HTR-8/SVneo (cell line): ENCODE results near the gene S100A16.
A peak's percentile ranks its signal among the peaks of the same experiment; 100 is the strongest.
"Not testable (repeated sequence)": the region's sequence is repeated elsewhere in the genome, so short reads cannot be mapped to it uniquely, and the experiment has no call there.

Experiments
- DNase-seq: peaks from one replicate; pipeline ENCODE4 v3.0.0; 2011; ENCODE audit warnings: low spot score, mixed read lengths; ENCODE audit not compliant: insufficient read length
- FAIRE-seq: peaks from 2 replicates; lab custom pipeline; 2011; peaks lifted over from hg19 to GRCh38; lab: Jason Lieb, UNC

S100A16 gene

GRCh38 chr1:153597206-153597605 lies 15.7 kb downstream of the S100A16 start:
- DNase-seq (no peak), FAIRE-seq (no peak)

DNA sequence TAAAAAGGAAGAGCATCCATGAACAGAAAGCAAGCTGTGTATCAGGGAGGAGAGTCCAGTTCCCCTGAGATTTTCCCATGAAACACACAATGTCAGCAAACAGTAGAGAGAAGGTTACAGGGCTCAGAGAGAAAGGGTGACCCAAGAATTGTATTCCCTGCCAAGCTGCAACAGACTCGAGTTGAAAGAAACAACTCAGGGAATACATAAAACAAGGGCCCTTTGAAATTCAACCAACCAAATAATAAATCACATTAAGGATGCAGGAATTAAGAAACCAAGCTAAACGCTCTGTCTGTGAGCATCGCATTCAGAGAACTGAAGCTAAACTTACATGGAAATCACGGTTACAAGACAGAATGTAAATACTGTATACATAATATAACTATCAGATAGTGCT lies 20.2 kb downstream of the S100A16 start:
- DNase-seq (no peak), FAIRE-seq (no peak)

- no peak for DNase-seq
- FAIRE-seq = no peak
Measured at GRCh38 chr1:153588482-153588881, 24.5 kb downstream of the S100A16 start.

GRCh38 chr1:153588033-153588432 lies 24.9 kb downstream of the S100A16 start:
- FAIRE-seq, DNase-seq: not testable (repeated sequence)

DNA sequence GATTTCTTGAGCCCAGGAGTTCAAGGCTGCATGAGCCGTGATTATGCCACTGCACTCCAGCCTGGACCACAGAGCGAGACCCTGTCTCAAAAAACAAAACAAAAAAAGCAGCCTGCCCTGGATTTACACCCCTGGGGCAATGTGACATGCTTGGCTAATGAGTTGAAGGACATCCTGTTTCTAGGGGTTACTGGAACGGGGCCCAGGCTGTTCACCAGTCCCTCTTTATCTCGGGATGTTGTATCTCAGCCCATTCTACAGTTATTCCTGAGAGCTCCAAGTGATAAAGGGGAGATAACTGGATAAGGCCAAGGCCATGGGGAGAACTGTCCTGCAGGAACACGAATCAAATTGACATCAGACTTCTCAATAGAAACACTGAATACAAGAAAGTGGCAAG lies 25.6 kb downstream of the S100A16 start:
- no peak for FAIRE-seq
- DNase-seq = no peak

DNA sequence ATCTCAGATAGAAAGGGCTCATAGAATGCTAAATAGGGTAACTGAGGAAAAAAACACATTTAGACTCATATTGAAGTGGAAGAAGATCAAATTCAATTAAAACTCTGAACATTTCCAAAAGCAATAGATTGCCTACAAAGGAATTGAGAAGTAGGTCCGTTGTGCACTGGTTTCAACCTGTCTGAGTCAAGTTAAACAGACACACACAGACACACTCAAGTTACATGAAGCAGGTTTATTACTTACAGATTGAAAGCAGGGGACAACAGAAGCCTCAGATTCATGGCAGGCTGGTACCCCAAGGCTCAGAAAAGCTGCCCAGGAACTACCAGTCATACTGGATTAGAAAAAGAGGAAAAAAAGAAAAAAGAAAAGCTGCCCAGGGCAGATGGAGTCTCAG lies 26.6 kb downstream of the S100A16 start:
- DNase-seq = no peak
- no peak for FAIRE-seq

DNA sequence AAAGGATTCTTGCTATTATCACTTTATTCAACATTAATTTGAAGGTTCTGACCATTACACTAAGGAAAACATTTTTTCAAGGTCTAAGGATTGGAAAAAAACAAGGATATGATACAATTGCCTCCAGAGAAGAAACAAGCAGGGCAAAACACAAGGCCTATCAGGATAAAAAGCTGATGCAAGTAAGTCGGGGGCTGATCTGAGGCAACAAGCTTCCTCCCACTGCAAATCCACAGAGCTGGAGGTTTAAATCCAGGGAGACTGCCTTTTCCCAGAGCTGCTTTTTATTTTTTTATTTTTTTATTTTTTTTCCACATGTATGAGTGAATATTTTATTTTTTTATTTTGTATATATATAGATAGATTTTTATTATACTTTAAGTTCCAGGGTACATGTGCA lies 27.9 kb downstream of the S100A16 start:
- FAIRE-seq (no peak), DNase-seq (no peak)

- no peak for DNase-seq
- FAIRE-seq = no peak
Measured at GRCh38 chr1:153583976-153584375, 29.0 kb downstream of the S100A16 start.

- not testable (repeated sequence) for FAIRE-seq, DNase-seq
Measured at GRCh38 chr1:153583514-153583913, 29.4 kb downstream of the S100A16 start.

- not testable (repeated sequence) for FAIRE-seq, DNase-seq
Measured at GRCh38 chr1:153582836-153583235, 30.1 kb downstream of the S100A16 start.

DNA sequence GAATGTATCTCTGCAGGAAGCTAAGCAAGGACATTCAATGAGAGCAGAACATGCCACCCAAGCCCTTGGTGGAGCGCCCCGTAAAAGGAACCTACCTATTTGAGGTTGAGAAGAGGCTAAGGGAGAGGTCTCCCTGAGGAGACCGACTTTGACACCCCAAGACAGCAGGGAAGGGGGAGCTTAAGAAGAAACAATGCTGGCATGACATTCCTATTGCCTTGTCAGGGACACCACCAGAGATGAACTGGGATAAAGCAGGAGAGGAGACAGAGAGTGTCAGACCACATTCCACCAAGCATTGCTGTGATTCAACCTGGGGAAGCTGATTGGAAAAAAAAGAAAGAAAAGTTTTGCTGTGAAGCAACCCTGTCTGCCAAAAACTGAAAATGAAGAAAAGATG lies 34.0 kb downstream of the S100A16 start:
- FAIRE-seq (no peak), DNase-seq (no peak)

- FAIRE-seq (no peak), DNase-seq (no peak)
Measured at GRCh38 chr1:153578490-153578889, 34.4 kb downstream of the S100A16 start.

GRCh38 chr1:153577624-153578051 lies 35.3 kb downstream of the S100A16 start:
- DNase-seq (no peak), FAIRE-seq (no peak)

DNA sequence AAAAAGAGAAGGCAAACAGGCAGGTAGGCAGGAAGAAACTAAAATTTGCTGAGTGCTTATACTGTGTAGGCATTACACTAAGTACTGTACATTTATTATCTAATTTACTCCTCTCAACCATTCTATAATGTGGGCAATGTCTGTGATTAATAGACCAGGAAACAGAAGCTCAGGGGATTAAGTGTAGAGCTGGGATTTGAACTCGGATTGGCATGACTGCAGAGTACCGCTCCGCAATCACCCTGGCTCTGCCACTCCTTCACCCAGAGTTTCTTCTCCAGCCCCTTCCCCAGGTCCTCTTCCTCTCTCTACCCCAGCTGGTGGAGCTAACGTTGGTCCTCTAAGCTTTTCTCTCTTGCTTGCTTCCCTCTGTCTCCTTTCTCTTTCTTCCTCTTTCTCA lies 35.8 kb downstream of the S100A16 start:
- FAIRE-seq = no peak

GRCh38 chr1:153575497-153575896 lies 37.4 kb downstream of the S100A16 start:
- DNase-seq, FAIRE-seq: not testable (repeated sequence)

More for the DNA sequence above, 35.8 kb downstream of the S100A16 start:
- no peak for DNase-seq

- DNase-seq, FAIRE-seq: not testable (repeated sequence)
Measured at GRCh38 chr1:153575081-153575491, 37.9 kb downstream of the S100A16 start.

DNA sequence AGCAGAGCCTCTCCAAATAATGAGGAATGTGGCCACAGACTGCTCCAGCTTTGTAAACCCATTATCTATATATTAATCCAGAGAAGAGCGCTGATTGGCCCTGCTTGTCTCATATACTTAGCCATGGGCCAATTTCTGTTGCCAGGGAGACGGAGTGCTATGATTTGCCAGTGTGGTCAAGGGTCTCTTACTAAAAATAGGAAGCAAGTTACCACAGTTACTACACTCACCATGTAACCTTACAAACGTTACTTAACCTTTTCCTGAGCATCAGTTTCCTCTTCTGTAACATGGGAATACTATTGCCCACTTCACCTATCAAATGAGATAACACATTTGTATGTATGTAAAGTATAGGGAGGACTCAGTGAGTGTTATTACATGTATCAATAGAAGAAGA lies 39.6 kb downstream of the S100A16 start:
- FAIRE-seq = no peak
- no peak for DNase-seq

DNA sequence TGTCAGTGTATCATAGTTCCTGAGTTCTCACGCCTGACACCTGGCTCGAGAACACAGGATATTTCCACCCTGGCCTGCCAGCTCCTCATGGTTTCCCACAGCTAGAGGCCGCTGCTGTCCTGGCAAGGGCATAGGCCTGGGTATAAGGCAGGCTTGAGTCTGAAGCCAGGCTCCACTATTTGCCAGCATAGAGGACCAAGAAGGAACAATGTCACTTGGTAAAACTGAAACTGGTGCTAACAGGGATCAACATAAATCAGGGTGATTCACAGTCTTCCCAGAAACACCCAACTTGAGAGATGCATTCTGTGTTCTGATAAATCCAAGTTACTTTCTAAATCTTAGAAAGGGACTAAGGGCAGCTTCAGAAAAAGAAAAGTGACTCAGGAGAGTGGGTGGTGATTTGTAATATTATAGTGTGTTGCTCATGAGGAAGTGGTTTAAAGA lies 40.3 kb downstream of the S100A16 start:
- DNase-seq (peak; percentile 80), FAIRE-seq (peak; percentile 26)

- FAIRE-seq (no peak), DNase-seq (no peak)
Measured at GRCh38 chr1:153571706-153572105, 41.2 kb downstream of the S100A16 start.

GRCh38 chr1:153570874-153571273 lies 42.1 kb downstream of the S100A16 start:
- FAIRE-seq (no peak), DNase-seq (no peak)

DNA sequence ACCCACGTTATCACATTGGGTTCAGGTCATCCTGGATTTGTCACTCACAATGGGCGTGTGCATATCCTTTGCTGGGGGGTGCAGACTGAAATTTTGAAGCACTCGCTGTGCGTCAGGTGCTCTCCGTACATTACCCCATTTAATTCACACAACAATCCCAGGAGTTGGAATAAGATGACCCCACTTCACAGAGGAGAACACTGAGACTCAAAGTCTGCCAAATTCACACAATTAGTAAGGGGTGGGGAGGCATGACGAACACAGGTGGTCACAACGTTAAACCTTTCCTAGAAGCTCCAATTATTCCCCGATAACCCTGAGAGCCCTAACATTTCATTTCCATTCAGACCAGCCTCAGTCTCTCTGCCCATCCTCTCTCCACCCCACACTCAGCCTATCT lies 43.5 kb downstream of the S100A16 start:
- no peak for FAIRE-seq
- DNase-seq = no peak

DNA sequence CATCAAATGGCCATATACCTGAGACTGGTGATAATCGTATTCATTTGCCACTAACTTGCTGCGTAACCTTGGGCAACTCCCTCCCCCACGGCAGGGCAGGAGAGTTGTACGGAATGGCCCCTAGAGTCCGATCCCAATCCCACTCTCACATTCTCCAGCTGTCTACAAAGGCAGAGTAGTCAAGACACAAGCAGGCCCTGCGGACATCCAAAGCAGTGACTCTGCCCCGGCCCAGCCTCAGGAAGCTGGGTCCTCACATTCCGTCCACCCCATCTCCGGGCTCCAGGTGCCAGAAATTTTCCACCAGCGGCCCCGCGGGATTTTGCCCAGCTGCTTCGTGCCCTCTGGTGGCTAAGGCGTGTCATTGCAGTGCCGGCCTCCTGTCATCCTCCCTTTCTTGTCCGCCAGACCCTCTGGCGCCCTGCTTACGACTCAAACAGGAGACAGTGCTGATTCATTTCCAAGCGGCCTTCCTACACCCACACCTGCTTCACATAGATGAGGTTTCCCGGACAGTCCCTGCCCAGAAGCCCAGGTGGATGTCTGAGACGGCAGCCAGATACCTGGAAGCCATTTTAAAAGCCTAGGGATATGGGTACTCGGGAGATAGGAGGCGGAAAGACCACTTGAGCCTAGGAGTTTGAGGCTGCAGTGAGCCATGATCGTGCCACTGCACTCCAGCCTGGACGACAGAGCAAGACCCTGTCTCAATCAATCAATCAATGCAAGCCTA lies 44.4 kb downstream of the S100A16 start:
- DNase-seq = peak; percentile 81
- no peak for FAIRE-seq
